Large intestine (tissue), 3 donors: ENCODE results near the gene KEL. TPM values are rescaled to one million over a fixed set of nuclear protein-coding genes. Genes with fewer than 3 reads are reported as not detected.

Experiments used
- DNase-seq, 2 donors: peaks; one replicate each; pipeline versions ENCODE4 v3.0.0 to v3.0.0-alpha.2; 2013
- H3K27ac ChIP-seq: one replicate; pipeline ENCODE4 v1.5.1; 2013; ENCODE audit warnings: low read length
- H3K27me3 ChIP-seq: 2 replicates; pipeline ENCODE4 v1.6.1; 2013; ENCODE audit warnings: low read length; ENCODE audit not compliant: control insufficient read depth, insufficient read depth
- H3K36me3 ChIP-seq: 2 replicates; pipeline ENCODE4 v1.6.1; 2013; ENCODE audit warnings: low read length; ENCODE audit not compliant: control insufficient read depth, insufficient read depth
- H3K4me1 ChIP-seq: one replicate; pipeline ENCODE4 v1.6.1; 2013; ENCODE audit warnings: low read length; ENCODE audit not compliant: control insufficient read depth, insufficient read depth
- H3K4me3 ChIP-seq: one replicate; pipeline ENCODE4 v1.5.1; 2013; ENCODE audit warnings: low read length
- H3K9me3 ChIP-seq: one replicate; pipeline ENCODE4 v1.6.1; 2013; ENCODE audit warnings: mild to moderate bottlenecking, low read depth, low read length, moderate library complexity; ENCODE audit not compliant: control insufficient read depth
- WGBS: methylation state at CpG from one replicate; pipeline ENCODE4 v1.1.5; 2013; ENCODE audit warnings: low lambda C conversion rate; ENCODE audit not compliant: insufficient coverage; 5-methylcytosine and 5-hydroxymethylcytosine counted together
- polyA plus RNA-seq: library from polyadenylated mRNA; unstranded; fragments of 120-200 nt; gene quantifications from one replicate; pipeline ENCODE4 v1.2.1, GENCODE V29; 2013

The KEL gene
- polyA plus RNA-seq, 1 donor, result 181 TPM

DNA sequence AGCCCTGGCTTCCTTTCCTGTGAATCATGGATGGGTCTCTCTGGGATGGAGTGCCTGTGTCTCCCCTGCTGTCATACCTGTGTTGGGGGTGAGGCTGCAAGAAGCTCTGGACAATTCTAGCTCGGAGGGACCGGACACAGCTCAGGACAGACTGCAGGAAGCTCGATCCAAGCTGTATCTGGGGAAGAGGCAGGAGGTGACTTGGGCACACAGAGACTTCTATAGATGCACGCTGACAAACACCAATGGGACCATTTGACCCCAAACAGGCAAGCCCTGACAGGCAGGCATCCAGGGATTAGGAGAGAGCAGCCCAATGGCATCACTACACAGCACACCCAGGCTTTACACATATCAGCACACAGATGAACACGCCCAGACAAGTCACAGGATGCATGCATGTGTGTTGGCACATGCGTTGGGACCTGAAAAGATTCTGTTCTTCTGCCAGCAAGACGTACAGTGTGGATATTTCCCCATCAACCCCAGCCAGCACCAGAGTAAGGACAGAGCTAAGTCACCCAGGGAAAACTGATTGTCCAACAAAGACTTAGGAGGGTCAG is 18.4 kb downstream of the KEL start:
- H3K27ac ChIP-seq, result no peak overlapping the region
- H3K4me1 ChIP-seq, result no peaks in the 10 kb centered on the region
- 80% methylated on average over 2 of the region's 7 CpGs for WGBS
- H3K9me3 ChIP-seq, result no peaks in the 10 kb centered on the region
- no peaks in the 10 kb centered on the region for H3K27me3 ChIP-seq
- H3K36me3 ChIP-seq, result peaks cover 3% of the 10 kb centered on the region
- no peak for DNase-seq
- no peak overlapping the region for H3K4me3 ChIP-seq

- no peak overlapping the region for H3K27ac ChIP-seq
- no peak overlapping the region for H3K4me3 ChIP-seq
- DNase-seq, result no peak
- no peaks in the 10 kb centered on the region for H3K27me3 ChIP-seq
- peaks cover 3% of the 10 kb centered on the region for H3K36me3 ChIP-seq
- no peaks in the 10 kb centered on the region for H3K9me3 ChIP-seq
- WGBS, result no CpG with 5 or more reads among the region's 6 CpGs
- H3K4me1 ChIP-seq, result no peaks in the 10 kb centered on the region
Measured at GRCh38 chr7:142942746-142943145, 19.4 kb downstream of the KEL start.

- H3K9me3 ChIP-seq, result no peaks in the 10 kb centered on the region
- WGBS, result no CpG with 5 or more reads among the region's 7 CpGs
- H3K27me3 ChIP-seq, result no peaks in the 10 kb centered on the region
- peaks cover 3% of the 10 kb centered on the region for H3K36me3 ChIP-seq
- H3K4me1 ChIP-seq, result no peaks in the 10 kb centered on the region
- no peak overlapping the region for H3K27ac ChIP-seq
- no peak overlapping the region for H3K4me3 ChIP-seq
- no peak for DNase-seq
Measured at GRCh38 chr7:142941541-142941940, 20.6 kb downstream of the KEL start.

GRCh38 chr7:142940966-142941535 is 21.1 kb downstream of the KEL start:
- WGBS, result no CpG with 5 or more reads among the region's 10 CpGs
- Histone ChIP-seq H3K27ac (no peak overlapping the region), H3K4me1 (no peaks in the 10 kb centered on the region), H3K9me3 (no peaks in the 10 kb centered on the region), H3K27me3 (no peaks in the 10 kb centered on the region), H3K36me3 (peaks cover 3% of the 10 kb centered on the region), H3K4me3 (no peak overlapping the region)
- DNase-seq, result no peak

- H3K27ac ChIP-seq, result no peak within 1 kb of the TSS
- H3K36me3 ChIP-seq, result peaks cover 3% of the 10 kb centered on the region
- no peak within 1 kb of the TSS for H3K4me3 ChIP-seq
- no peaks in the 10 kb centered on the region for H3K27me3 ChIP-seq
- no peaks in the 10 kb centered on the region for H3K4me1 ChIP-seq
- no CpG with 5 or more reads among the region's 10 CpGs for WGBS
- peak; percentile 15 to 45 for DNase-seq
- H3K9me3 ChIP-seq, result no peaks in the 10 kb centered on the region
Measured at GRCh38 chr7:142939226-142939910, 22.8 kb downstream of the KEL start, which contains the start of gene LLCFC1. TSS of gene LLCFC1 (plus strand) at chr7:142939484. CDS start at chr7:142939622, 138 bp downstream.

DNA sequence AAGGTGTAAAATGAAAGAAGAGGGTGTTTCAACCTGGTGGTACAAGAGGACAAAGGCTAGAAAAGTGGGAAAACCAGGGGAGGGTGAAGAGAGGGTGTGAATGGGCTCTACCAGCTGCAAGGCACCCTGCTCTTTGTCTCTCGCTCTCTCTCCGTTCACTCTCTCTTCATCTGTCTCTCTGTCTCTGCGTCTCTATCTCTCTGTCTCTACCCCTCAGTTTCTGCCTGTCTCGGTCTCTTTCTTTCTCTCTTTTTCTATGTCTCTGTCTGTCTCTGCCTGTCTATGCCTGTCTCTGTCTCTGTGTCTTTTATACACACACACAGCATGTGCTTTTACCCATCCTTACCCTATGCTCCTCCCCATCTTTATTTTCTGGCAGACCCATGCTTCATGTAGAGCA is 23.6 kb downstream of the KEL start:
- Histone ChIP-seq H3K27me3 (peaks cover 3% of the 10 kb centered on the region), H3K4me1 (no peaks in the 10 kb centered on the region), H3K36me3 (peaks cover 3% of the 10 kb centered on the region), H3K4me3 (no peak overlapping the region), H3K9me3 (no peaks in the 10 kb centered on the region), H3K27ac (no peak overlapping the region)
- DNase-seq, result no peak
- WGBS, result 100% methylated on average over 2 of the region's 4 CpGs

GRCh38 chr7:142935941-142936565 is 26.1 kb downstream of the KEL start:
- Histone ChIP-seq H3K9me3 (no peaks in the 10 kb centered on the region), H3K4me1 (no peaks in the 10 kb centered on the region), H3K27ac (no peak overlapping the region), H3K4me3 (no peak overlapping the region), H3K36me3 (no peaks in the 10 kb centered on the region), H3K27me3 (peaks cover 7% of the 10 kb centered on the region)
- 100% methylated on average over 1 of the region's 12 CpGs for WGBS
- DNase-seq, result no peak

DNA sequence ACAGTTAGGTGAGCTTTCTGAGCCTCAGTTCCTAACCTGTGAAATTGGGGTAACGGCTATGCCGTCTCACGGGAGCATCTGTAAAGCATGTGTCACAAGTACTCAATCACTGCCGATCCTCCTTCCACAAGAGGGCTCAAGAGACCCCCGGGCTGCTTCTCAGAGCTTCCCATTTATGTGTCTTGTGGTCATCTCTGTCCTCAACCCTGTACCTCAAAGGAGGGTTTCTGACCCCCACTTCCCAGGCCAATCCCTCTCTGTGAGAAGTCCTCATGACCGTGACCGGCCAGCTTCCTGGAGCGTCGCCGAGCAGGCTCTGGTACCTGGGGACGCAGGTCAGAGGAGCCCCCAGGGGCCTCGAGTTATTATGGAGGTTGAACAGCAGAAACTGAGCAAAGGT is 28.1 kb downstream of the KEL start:
- Histone ChIP-seq H3K27ac (no peak overlapping the region), H3K27me3 (peaks cover 7% of the 10 kb centered on the region), H3K36me3 (no peaks in the 10 kb centered on the region), H3K4me1 (no peaks in the 10 kb centered on the region), H3K9me3 (no peaks in the 10 kb centered on the region), H3K4me3 (no peak overlapping the region)
- no CpG with 5 or more reads among the region's 12 CpGs for WGBS
- DNase-seq, result no peak

- 80% methylated on average over 1 of the region's 4 CpGs for WGBS
- no peaks in the 10 kb centered on the region for H3K9me3 ChIP-seq
- no peaks in the 10 kb centered on the region for H3K36me3 ChIP-seq
- H3K4me1 ChIP-seq, result no peaks in the 10 kb centered on the region
- H3K27me3 ChIP-seq, result peaks cover 7% of the 10 kb centered on the region
- no peak within 1 kb of the TSS for H3K27ac ChIP-seq
- no peak for DNase-seq
- H3K4me3 ChIP-seq, result no peak within 1 kb of the TSS
Measured at GRCh38 chr7:142933624-142934023, 28.5 kb downstream of the KEL start, which contains the start of gene TRPV5. TSS of gene TRPV5 (minus strand) at chr7:142933746. CDS start at chr7:142933459, 287 bp downstream.

DNA sequence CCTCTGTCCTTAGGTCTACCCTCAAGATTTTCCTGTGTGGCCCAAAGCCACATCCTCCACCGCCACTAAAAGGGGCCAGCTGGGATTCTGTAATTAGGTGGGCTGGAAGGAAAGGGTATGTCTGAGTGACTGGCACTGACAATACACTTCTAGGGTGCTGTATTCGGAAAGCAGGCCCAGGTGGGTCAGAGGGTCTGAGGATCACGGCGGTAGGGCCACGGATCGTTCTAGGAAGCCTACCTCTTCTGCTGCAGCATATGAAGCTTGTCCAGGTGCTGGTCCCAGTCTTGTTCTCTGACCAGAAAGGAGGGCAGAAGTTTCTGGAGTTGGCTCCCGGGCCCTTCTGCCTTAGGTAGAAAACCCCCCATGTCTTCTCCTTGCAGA is 29.1 kb downstream of the KEL start:
- DNase-seq, result no peak
- no peaks in the 10 kb centered on the region for H3K4me1 ChIP-seq
- H3K27me3 ChIP-seq, result peaks cover 7% of the 10 kb centered on the region
- no peaks in the 10 kb centered on the region for H3K9me3 ChIP-seq
- no peak overlapping the region for H3K4me3 ChIP-seq
- no peak overlapping the region for H3K27ac ChIP-seq
- no peaks in the 10 kb centered on the region for H3K36me3 ChIP-seq
- no CpG with 5 or more reads among the region's 7 CpGs for WGBS
